NT2/D1 (cell line): ENCODE results near the gene INPP5D.

Experiments
- SUZ12 ChIP-seq: IDR thresholded peaks from 2 replicates; pipeline ENCODE4 v1.6.1; 2011; ENCODE audit not compliant: insufficient read length, insufficient read depth; ENCODE audit errors: extremely low read depth
- YY1 ChIP-seq: IDR thresholded peaks from 2 replicates; pipeline ENCODE4 v1.6.1; 2011; ENCODE audit not compliant: insufficient read length, insufficient read depth
- ZNF274 ChIP-seq: IDR thresholded peaks from 2 replicates; pipeline ENCODE4 v1.6.1; 2011; ENCODE audit warnings: mild to moderate bottlenecking, low read depth, low read length

GRCh38 chr2:233089851-233090250 is 29.7 kb downstream of the INPP5D start:
- TF ChIP-seq SUZ12 (no peak), ZNF274 (no peak), YY1 (no peak)
